ENCODE results near the gene PPFIA4. TPM values are rescaled to one million over a fixed set of nuclear protein-coding genes. Genes with fewer than 3 reads are reported as not detected.

PPFIA4 gene
- total RNA-seq, 1 donor from 2014 or later, result 6.4 TPM

DNA sequence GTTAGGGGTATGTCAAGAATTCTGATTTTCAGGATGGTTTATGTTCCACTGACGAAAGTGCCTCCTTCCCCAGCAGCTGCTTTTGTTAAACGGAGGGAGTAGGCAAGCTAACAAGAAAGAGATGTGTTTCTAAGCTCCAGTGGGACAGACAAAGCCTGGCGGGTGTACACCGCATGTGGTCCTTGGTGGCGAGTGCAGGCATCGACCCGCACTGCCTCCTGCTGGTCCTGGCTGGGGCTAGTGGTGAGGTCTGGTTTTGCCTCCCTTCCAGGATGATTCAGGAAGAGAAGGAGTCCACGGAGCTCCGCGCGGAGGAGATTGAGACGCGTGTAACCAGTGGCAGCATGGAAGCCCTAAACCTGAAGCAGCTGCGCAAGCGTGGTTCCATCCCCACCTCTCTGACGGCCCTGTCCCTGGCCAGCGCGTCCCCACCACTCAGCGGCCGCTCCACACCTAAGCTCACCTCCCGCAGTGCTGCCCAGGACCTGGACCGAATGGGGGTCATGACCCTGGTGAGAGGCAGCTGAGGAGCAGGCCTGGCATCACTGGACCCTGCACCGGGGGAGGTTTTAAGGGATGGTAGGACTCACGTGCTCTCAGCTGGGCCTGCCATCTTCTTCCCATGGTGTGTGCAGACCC, 29.0 kb downstream of the PPFIA4 start:
- intact Hi-C loops (cut with micrococcal nuclease), result no loop called here

- intact Hi-C loops (cut with micrococcal nuclease), result no loop called here
Observed at GRCh38 chr1:203056012-203056411, 29.7 kb downstream of the PPFIA4 start.

DNA sequence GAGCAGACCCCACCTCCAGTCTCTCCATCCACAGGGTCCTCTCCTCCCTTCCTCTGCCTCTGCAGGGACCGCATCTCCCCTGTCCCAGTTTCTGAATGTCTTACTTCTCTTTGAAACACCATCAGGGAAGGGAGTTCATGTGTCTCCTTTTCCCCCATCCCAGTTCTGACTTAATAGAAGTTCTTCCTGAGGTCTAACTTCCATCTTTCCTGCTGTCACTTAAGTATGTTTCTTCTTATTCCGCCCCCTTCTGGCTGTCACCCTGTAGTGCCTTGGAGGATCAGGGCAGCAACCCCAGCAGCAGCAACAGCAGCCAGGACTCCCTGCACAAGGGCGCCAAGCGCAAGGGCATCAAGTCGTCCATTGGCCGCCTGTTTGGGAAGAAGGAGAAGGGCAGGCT, 30.2 kb downstream of the PPFIA4 start:
- intact Hi-C loops (cut with micrococcal nuclease), result no loop called here

DNA sequence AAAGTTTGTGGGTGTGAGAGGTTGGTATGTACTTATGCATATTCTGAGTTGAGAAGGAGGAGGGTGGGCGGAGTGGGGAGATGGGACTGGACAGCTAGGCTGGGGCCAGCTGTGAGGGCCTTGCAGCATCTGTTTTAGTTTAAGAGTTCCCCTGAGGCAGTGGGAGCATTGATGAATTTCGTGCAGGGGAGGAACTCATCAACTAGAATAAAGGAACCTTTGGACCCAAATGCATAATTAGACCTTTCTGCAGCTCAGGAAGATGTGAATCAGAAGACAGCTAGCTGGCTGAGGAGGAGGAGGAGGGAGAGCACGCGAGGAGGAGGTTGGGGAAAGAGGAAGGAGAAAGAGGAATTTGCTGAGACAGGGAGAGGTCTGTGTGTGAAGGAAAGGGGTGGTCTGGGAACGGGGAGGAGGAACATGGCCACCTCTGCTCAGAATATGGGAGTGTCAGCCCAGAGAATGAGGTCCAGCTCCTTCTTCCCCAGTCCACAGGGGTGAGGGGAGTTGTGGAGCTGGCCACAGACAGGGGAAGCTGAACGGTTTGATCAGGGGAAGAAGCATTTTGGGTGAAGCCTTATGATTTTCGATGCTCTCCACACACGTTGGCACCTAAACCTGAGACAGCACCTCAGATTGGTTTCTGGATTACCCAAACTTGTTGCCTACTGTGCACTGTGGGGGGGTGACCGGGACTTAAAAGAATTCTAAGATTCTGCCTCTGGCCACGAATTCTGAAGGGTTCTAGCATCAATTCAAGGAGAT, 31.8 kb downstream of the PPFIA4 start:
- intact Hi-C loops (cut with micrococcal nuclease), result no loop called here

- intact Hi-C loops (cut with micrococcal nuclease), result no loop called here
Observed at GRCh38 chr1:203058676-203058935, 32.3 kb downstream of the PPFIA4 start.

GRCh38 chr1:203059485-203059884, 33.2 kb downstream of the PPFIA4 start:
- intact Hi-C loops (cut with micrococcal nuclease), result no loop called here

GRCh38 chr1:203060115-203060514, 33.8 kb downstream of the PPFIA4 start:
- intact Hi-C loops (cut with micrococcal nuclease), result no loop called here

DNA sequence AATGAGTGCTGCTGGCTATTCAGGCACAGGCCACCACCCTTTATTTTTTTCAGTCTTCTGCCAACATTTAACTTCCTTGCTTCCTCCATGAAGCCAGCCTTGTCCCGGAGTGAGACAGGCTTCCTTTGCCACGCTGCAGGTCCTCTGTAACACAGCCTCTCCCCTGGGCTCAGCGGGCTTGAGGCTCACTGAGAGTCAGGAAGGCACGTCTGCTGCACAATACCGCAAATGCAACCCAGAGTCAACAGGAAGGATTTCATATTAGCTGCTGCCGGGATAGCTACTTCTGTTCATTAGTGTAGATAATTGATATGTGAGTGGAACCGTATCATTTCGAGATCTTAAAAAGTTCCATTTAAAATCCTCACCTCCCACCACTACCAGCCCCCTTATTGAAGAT, 37.0 kb downstream of the PPFIA4 start:
- intact Hi-C loops (cut with micrococcal nuclease), result no loop called here

GRCh38 chr1:203065191-203065590, 38.9 kb downstream of the PPFIA4 start:
- intact Hi-C loops (cut with micrococcal nuclease), result no loop called here

GRCh38 chr1:203065986-203066385, 39.7 kb downstream of the PPFIA4 start:
- intact Hi-C loops (cut with micrococcal nuclease), result no loop called here

- intact Hi-C loops (cut with micrococcal nuclease), result no loop called here
Observed at GRCh38 chr1:203066965-203067364, 40.7 kb downstream of the PPFIA4 start.

DNA sequence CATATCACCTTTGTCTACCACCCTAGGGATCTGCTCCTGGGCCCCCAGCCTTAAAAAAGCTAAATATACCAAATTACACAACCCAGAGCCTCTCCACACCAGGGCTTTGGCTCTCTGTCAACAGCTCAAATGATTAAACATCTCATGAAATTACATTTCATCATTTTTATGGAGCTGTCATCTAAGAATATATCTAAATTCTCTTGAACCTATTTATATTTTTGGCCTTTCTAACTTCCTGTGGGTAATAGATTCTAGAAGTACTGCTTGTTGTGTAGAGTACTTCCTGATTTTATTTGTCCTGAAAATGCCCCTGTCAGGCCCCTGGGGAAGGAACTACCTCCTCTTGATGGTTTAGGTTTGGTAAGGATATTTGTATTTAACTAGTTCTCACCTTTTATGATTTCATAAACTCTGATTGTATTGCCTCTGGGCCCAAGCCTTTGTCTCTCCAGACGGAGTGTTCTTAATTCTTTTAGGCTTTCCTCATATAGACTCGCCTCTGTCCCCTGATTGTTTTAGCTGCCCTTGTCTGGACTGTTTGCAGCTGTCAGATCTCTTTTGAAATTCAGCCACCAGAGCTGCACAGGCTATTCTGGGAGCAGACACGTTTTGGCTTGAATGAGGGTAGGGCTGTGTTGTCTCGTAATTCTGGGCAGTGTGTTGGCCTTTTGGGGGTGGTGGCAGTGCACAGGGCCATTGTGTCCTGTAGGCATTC, 42.9 kb downstream of the PPFIA4 start:
- intact Hi-C loops (cut with micrococcal nuclease), result no loop called here

GRCh38 chr1:203072002-203072602, 45.8 kb downstream of the PPFIA4 start:
- intact Hi-C loops (cut with micrococcal nuclease), result no loop called here

GRCh38 chr1:203072911-203073310, 46.6 kb downstream of the PPFIA4 start:
- intact Hi-C loops (cut with micrococcal nuclease), result no loop called here

- intact Hi-C loops (cut with micrococcal nuclease), result no loop called here
Observed at GRCh38 chr1:203073469-203073868, 47.2 kb downstream of the PPFIA4 start.

DNA sequence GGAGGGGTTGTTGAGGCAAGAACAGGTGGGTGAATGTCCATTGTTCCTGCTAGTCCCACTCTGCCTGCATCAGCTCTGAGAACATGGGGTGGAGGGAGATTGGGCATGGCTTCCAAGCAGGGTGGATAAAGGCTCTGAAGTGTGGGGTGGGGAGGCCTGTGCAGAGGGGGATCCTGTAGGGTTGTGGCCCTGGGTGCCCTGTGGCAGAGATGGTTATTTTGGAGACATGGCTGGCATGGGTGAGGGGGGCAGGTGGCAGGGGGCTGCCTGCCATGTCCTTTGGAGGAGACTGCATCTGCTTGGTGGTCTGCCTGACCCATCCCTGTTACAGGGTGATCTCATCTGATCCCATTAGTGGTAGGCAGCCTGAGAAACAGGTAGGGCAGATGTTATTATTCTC, 48.3 kb downstream of the PPFIA4 start:
- intact Hi-C loops (cut with micrococcal nuclease), result no loop called here

DNA sequence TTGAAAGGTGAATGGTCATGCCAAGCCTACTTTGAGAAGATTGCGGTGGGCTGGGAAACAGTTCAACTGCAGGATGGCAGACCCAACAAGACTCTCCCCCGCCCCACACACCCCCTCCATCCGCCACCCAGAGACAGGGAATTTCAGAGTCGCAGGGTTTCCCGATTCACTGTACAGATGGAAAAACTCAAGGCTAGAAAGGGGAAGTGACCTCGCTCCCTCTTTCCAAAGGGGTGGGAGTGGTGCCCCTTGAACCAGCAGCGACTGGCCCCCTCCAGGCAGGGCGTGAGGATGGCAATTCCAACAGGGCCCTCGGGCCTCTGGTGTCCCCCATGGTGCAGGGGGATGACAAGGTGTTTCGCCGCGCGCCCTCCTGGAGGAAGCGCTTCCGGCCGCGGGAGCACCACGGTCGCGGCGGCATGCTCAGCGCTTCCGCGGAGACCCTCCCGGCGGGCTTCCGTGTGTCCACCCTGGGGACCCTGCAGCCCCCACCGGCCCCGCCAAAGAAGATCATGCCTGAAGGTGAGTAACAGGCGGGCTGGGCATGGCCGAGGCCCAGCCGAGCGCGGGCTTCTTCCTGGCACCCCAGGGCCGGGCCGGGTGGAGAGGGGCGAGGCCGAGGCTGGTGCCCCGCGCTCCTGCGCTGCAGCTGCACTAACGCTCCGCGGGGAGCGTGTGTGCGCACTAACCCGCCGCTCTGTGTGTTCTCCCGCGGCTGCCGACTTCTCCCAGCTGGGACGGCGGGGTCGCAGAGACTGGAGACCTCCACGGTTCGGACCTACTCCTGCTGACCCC, 49.1 kb downstream of the PPFIA4 start:
- intact Hi-C loops (cut with micrococcal nuclease), result no loop called here

DNA sequence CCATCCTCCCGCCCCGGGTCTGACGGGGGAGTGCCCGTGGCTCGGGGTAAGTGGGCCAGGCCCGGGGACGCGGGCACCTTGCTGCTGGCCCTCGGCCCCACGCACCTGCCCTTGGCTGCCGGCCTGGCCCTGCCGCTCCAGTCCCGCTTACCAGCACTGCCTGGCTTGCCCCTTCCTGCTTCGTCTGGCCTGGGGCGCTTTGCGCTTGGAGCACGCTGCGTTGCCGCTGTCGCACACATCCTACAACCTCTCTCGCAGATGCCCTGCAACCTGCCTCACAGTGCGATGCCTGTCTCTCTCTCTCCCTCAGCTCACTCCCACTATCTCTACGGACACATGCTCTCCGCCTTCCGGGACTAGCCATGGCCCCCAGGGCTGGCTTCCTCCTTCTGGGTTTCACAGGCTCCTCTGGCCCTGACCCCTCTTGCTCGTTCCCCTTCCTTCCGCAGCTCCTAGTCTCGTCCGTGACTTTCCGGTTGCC, 49.8 kb downstream of the PPFIA4 start:
- intact Hi-C loops (cut with micrococcal nuclease), result no loop called here

GRCh38 chr1:203077367-203077766, 51.1 kb downstream of the PPFIA4 start:
- intact Hi-C loops (cut with micrococcal nuclease), result no loop called here

- intact Hi-C loops (cut with micrococcal nuclease), result no loop called here
Observed at GRCh38 chr1:203077956-203078355, 51.7 kb downstream of the PPFIA4 start.

DNA sequence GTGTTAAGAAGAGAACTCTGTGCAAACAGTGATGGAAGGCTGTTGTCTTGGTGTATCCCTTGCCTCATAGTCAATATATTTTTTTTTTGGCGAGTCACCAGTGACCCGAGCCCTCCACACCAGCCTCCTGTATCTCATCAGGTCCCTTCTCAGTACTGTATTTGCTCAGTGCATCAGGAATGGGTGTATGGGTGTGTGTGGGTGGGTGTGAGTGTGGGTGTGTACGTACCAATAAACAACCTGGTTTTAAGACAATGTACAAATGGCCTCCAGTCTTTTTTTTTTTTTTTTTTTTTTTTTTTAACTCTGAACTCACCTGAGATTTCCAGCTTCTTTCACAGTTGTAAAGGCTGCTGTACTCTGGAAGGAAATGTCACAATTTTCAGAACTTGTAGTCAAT, 52.2 kb downstream of the PPFIA4 start:
- intact Hi-C loops (cut with micrococcal nuclease), result no loop called here
